ENCODE data around the gene FADS2.

Gene FADS2

DNA sequence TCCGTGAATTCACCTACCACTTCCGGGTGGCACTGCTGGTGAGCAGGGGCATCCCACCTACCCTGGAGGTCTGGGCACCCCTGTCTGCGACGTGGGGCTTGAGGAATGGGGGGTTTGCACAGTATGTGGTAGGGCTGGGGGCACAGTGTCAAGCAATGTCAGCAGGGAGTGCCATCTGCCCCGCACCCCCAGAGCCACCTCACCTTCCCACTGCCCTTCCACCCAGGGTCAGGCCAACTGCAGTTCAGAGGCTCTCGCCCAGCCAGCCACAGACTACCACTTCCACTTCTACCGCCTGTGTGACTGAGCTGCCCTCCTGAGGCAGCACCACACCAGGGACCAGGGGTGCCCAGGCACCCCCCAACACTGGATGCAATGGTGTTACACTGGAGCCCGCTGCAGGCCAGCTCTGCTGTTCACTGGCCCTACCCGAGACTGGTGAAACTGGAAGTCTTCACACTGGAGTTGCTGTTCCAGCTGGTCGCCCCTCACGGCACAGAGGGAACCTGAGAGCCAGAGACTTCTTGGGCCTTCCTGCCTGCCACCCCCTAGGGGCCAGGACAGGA is 42.2 kb upstream of the FADS2 start:
- H3K9me3 ChIP-seq (replicated peaks; ENCODE audit: low read length) = no peaks in the 10 kb centered on the region
- H3K9ac ChIP-seq (ENCODE audit: low read depth, low read length) = no peak overlapping the region
- H3K36me3 ChIP-seq (ENCODE audit: insufficient read depth, low read length) = peaks cover 58% of the 10 kb centered on the region
- H3K27me3 ChIP-seq (ENCODE audit: control insufficient read depth, insufficient read depth, low read length) = no peaks in the 10 kb centered on the region
- H3K4me2 ChIP-seq (ENCODE audit: low read length) = no peak overlapping the region
- H3K4me1 ChIP-seq (ENCODE audit: control insufficient read depth, insufficient read depth, low read length) = no peaks in the 10 kb centered on the region
- H3K4me3 ChIP-seq (ENCODE audit: low read length) = no peak overlapping the region

DNA sequence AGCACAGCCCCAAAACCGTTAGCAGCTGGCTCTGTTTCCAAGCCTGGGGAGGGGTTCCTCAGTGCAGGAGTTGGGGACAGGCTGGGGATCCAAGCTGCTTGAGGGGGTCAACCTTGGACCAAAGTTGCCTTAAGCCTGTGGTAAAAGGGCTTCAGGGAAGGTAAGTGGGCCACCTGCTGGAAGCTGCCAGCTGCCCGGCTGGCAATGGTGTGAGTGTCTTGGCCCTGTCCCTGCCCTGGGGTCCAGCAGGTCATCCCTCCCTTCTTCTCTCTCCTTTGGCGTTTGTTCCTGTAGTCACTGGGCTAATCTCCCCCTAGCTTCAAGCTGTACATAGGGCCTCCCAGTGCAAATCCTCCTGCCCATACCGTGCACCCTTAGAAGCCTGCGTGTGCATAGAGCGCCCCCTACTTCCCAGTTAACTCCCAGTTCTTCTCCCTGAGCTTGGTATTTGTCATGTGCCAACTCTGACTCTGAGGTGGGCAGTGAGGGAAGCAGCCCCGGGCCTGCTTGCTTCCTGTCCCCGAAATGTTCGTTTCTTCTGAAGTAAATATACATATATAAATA is 40.1 kb upstream of the FADS2 start:
- Histone ChIP-seq H3K4me1 (ENCODE audit: control insufficient read depth, insufficient read depth, low read length) (peaks cover 6% of the 10 kb centered on the region), H3K9me3 (replicated peaks; ENCODE audit: low read length) (no peaks in the 10 kb centered on the region), H3K4me2 (ENCODE audit: low read length) (no peak overlapping the region), H3K27me3 (ENCODE audit: control insufficient read depth, insufficient read depth, low read length) (no peaks in the 10 kb centered on the region), H3K36me3 (ENCODE audit: insufficient read depth, low read length) (peaks cover 58% of the 10 kb centered on the region), H3K9ac (ENCODE audit: low read depth, low read length) (no peak overlapping the region), H3K4me3 (ENCODE audit: low read length) (no peak overlapping the region)

DNA sequence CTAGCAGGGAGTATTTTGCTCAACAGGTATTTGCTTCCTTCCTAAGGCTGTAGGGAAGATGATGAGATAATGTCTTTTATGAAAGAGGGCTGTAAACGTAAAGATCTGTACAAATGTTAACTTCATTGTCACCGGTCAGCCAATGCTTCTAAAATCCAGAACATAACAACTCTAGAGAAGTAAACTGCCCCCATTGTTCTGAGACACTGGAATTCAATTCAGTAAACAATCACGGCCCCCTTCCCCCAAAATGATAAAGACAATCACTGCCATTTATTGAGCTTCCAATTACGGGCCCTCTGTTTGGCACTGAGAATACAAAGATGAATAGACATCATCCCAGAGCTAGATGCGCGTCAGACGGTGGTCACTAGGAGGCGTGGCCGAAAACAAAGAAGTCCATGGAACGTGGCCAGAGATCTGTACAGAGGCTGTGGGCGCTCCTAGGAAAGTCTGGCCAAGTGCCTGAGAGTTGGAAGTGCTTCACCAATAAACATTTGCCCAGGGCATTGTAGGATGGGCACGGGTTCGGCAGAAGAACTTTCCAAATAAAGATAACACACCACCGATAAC is 36.3 kb upstream of the FADS2 start:
- no peaks in the 10 kb centered on the region for H3K27me3 ChIP-seq (ENCODE audit: control insufficient read depth, insufficient read depth, low read length)
- H3K9me3 ChIP-seq (replicated peaks; ENCODE audit: low read length) = no peaks in the 10 kb centered on the region
- H3K4me2 ChIP-seq (ENCODE audit: low read length) = peak overlapping the region; percentile 96
- peaks cover 45% of the 10 kb centered on the region for H3K36me3 ChIP-seq (ENCODE audit: insufficient read depth, low read length)
- peak overlapping the region; percentile 85 for H3K4me3 ChIP-seq (ENCODE audit: low read length)
- peaks cover 22% of the 10 kb centered on the region for H3K4me1 ChIP-seq (ENCODE audit: control insufficient read depth, insufficient read depth, low read length)
- H3K9ac ChIP-seq (ENCODE audit: low read depth, low read length) = peak overlapping the region; percentile 96

DNA sequence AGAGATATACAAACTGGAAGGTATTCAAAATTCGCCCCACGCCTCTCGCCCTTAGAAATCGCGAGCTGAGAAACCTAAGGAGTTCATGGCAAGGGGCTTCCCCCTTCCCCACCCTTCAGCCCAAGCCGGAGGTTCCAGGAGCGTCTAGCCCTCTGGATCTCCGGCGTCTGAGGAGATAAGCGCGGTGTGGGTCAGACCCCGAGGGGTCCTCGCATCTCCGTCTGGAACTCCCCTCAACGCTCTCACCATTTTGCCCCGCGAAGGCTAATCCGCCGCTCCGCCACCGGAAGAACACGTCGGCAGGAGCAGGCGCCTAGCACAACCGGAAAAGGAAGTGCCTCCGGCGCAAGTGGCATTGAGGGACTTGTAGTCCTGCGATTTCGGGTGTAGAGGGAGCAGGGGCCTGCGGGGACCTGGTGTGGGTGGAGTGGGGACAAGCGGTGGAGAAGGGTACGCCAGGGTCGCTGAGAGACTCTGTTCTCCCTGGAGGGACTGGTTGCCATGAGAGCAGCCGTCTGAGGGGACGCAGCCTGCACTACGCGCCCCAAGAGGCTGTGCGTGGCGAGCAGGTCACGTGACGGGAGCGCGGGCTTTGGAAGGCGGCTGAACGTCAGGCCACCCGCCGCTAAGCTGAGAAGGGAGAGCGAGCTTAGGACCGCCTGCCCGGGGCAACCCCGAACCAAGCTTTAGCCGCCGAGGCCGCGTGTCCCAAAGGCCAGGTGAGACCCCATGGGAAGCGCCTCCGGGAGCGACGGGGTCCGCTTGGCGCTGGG is 35.6 kb upstream of the FADS2 start, which contains the start of the genes FEN1 and TMEM258:
Gene FEN1 (plus strand): TSS at position 602 of the 773 bp plus-strand sequence. CDS start 2,451 bp downstream, outside the sequence.
Gene TMEM258 (minus strand): TSS at position 290 of the 773 bp plus-strand sequence. CDS start 41 bp downstream, at position 249.
- Histone ChIP-seq H3K27me3 (ENCODE audit: control insufficient read depth, insufficient read depth, low read length) (no peaks in the 10 kb centered on the region), H3K4me2 (ENCODE audit: low read length) (peak within 1 kb of the TSS; percentile 96), H3K4me1 (ENCODE audit: control insufficient read depth, insufficient read depth, low read length) (peaks cover 22% of the 10 kb centered on the region), H3K4me3 (ENCODE audit: low read length) (peak within 1 kb of the TSS; percentile 85), H3K36me3 (ENCODE audit: insufficient read depth, low read length) (peaks cover 38% of the 10 kb centered on the region), H3K9ac (ENCODE audit: low read depth, low read length) (peak within 1 kb of the TSS; percentile 96), H3K9me3 (replicated peaks; ENCODE audit: low read length) (no peaks in the 10 kb centered on the region)

DNA sequence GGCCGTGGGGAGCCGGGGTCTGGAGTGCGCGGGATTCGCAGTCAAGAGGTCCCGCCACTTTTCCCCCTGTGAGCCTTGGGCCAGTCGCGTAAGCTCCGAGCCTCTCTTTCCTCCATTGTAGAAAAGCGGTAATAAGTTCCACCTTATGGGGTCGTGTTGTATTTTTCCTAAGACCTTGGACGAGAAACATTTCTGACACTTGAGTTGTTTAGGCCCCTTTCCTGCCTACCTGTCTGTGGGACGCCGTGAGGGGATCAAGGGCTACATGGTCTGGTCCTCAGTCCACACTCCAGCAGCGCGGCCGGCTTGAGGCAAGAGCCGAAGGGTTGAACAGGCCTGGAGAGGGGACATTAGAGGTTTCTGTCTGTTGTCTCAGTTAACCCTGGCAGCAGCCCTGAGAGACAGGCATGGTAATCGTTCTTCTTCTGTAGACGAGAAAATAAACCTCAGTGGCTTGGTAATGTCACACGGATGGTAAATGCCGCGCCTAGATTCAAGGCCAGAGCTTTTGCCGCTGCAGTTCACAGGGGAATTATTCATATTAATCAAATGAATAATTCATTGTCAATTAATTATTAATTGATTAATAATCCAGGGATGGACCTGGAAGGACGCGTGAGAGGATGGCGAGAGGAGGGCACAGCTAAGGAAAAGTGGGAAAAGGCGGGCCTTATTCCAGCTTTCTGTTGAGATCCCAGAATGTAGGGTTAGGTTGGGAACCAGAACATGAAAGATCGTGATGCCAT is 34.8 kb upstream of the FADS2 start:
- peaks cover 33% of the 10 kb centered on the region for H3K36me3 ChIP-seq (ENCODE audit: insufficient read depth, low read length)
- H3K4me2 ChIP-seq (ENCODE audit: low read length) = peak overlapping the region; percentile 96
- H3K4me3 ChIP-seq (ENCODE audit: low read length) = peak overlapping the region; percentile 85
- no peaks in the 10 kb centered on the region for H3K27me3 ChIP-seq (ENCODE audit: control insufficient read depth, insufficient read depth, low read length)
- H3K4me1 ChIP-seq (ENCODE audit: control insufficient read depth, insufficient read depth, low read length) = peaks cover 22% of the 10 kb centered on the region
- peak overlapping the region; percentile 96 for H3K9ac ChIP-seq (ENCODE audit: low read depth, low read length)
- H3K9me3 ChIP-seq (replicated peaks; ENCODE audit: low read length) = no peaks in the 10 kb centered on the region

DNA sequence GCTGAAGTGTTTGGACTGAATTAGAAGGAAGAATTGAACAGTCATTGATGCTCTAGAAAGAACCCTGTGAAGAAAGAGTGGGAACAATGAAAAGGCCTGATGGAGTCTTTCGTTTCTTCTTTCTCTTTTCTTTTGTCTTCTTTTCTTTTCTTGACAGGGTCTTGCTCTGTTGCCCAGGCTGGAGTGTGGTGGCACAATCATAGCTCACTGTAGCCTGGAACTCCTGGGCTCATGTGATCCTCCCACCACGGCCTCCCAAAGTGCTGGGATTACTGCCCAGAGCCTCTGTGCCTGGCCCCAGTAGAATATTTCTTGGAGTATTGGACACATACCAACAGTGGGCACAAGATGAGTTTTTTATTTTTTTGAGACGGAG is 34.3 kb upstream of the FADS2 start:
- Histone ChIP-seq H3K9ac (ENCODE audit: low read depth, low read length) (peak overlapping the region; percentile 96), H3K27me3 (ENCODE audit: control insufficient read depth, insufficient read depth, low read length) (no peaks in the 10 kb centered on the region), H3K9me3 (replicated peaks; ENCODE audit: low read length) (no peaks in the 10 kb centered on the region), H3K4me1 (ENCODE audit: control insufficient read depth, insufficient read depth, low read length) (peaks cover 22% of the 10 kb centered on the region), H3K4me3 (ENCODE audit: low read length) (peak overlapping the region; percentile 85), H3K4me2 (ENCODE audit: low read length) (peak overlapping the region; percentile 96), H3K36me3 (ENCODE audit: insufficient read depth, low read length) (peaks cover 28% of the 10 kb centered on the region)

DNA sequence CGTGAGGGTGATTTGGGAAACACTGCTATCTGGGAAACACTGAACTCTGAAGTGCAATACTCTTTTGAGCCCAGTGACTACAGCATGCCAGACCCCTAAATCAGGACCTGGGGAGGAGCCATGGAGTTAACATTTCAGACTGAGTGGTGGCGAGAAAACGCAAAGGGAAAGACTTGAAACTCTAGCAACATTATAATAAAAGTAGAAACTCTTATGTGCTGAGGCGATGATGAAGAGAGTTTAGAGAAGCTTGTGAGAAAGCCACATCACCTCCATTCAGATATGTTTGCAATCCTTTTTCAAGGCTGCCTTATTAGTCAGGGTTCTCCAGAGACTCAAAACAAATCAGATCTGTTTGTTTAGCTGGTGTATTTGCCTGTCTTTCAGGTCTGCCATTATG is 33.5 kb upstream of the FADS2 start:
- Histone ChIP-seq H3K4me3 (ENCODE audit: low read length) (no peak overlapping the region), H3K27me3 (ENCODE audit: control insufficient read depth, insufficient read depth, low read length) (no peaks in the 10 kb centered on the region), H3K36me3 (ENCODE audit: insufficient read depth, low read length) (peaks cover 23% of the 10 kb centered on the region), H3K9ac (ENCODE audit: low read depth, low read length) (peak overlapping the region; percentile 26), H3K4me1 (ENCODE audit: control insufficient read depth, insufficient read depth, low read length) (peaks cover 22% of the 10 kb centered on the region), H3K4me2 (ENCODE audit: low read length) (peak overlapping the region; percentile 46), H3K9me3 (replicated peaks; ENCODE audit: low read length) (no peaks in the 10 kb centered on the region)

DNA sequence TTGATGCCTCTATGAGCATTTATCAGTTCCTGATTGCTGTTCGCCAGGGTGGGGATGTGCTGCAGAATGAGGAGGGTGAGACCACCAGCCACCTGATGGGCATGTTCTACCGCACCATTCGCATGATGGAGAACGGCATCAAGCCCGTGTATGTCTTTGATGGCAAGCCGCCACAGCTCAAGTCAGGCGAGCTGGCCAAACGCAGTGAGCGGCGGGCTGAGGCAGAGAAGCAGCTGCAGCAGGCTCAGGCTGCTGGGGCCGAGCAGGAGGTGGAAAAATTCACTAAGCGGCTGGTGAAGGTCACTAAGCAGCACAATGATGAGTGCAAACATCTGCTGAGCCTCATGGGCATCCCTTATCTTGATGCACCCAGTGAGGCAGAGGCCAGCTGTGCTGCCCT is 32.6 kb upstream of the FADS2 start:
- peaks cover 23% of the 10 kb centered on the region for H3K36me3 ChIP-seq (ENCODE audit: insufficient read depth, low read length)
- no peak overlapping the region for H3K4me2 ChIP-seq (ENCODE audit: low read length)
- no peaks in the 10 kb centered on the region for H3K9me3 ChIP-seq (replicated peaks; ENCODE audit: low read length)
- H3K4me3 ChIP-seq (ENCODE audit: low read length) = no peak overlapping the region
- H3K27me3 ChIP-seq (ENCODE audit: control insufficient read depth, insufficient read depth, low read length) = no peaks in the 10 kb centered on the region
- H3K9ac ChIP-seq (ENCODE audit: low read depth, low read length) = no peak overlapping the region
- H3K4me1 ChIP-seq (ENCODE audit: control insufficient read depth, insufficient read depth, low read length) = peaks cover 22% of the 10 kb centered on the region

DNA sequence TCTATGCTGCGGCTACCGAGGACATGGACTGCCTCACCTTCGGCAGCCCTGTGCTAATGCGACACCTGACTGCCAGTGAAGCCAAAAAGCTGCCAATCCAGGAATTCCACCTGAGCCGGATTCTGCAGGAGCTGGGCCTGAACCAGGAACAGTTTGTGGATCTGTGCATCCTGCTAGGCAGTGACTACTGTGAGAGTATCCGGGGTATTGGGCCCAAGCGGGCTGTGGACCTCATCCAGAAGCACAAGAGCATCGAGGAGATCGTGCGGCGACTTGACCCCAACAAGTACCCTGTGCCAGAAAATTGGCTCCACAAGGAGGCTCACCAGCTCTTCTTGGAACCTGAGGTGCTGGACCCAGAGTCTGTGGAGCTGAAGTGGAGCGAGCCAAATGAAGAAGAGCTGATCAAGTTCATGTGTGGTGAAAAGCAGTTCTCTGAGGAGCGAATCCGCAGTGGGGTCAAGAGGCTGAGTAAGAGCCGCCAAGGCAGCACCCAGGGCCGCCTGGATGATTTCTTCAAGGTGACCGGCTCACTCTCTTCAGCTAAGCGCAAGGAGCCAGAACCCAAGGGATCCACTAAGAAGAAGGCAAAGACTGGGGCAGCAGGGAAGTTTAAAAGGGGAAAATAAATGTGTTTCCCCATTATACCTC is 32.1 kb upstream of the FADS2 start:
- Histone ChIP-seq H3K9ac (ENCODE audit: low read depth, low read length) (no peak overlapping the region), H3K4me3 (ENCODE audit: low read length) (no peak overlapping the region), H3K36me3 (ENCODE audit: insufficient read depth, low read length) (peaks cover 27% of the 10 kb centered on the region), H3K4me1 (ENCODE audit: control insufficient read depth, insufficient read depth, low read length) (peaks cover 22% of the 10 kb centered on the region), H3K4me2 (ENCODE audit: low read length) (no peak overlapping the region), H3K9me3 (replicated peaks; ENCODE audit: low read length) (no peaks in the 10 kb centered on the region), H3K27me3 (ENCODE audit: control insufficient read depth, insufficient read depth, low read length) (no peaks in the 10 kb centered on the region)

DNA sequence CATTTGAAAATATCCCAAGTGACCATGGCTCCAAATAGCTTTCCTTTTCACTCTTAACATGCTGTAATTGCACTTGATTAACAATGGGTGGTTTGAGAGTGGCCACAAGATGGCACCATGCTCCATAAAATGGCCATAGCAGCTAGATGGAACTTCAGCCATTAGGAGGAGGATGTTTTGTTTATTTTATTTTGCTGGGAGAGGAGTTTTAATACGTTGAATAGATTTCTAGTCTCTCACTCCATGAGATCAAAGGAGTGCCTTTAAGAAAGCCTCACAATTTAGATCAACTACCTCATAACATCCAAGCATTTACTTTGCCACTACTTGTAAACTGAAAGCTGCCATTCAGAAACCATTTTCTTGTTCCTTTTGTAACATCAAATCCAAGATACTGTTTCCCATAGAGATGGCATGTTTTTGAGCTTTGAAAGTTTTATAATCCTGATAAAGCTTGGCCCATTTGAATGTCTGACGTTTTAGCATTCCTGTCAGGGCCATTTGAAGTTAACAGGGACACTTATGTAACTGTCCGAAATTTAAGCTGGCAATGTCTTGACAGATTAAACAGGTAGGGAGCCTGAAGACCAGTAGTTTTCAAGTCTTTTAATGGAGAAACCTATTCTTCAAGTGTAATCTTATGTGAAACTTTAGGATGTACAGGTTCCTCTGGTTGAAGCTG is 30.7 kb upstream of the FADS2 start:
- no peak overlapping the region for H3K4me3 ChIP-seq (ENCODE audit: low read length)
- peaks cover 16% of the 10 kb centered on the region for H3K4me1 ChIP-seq (ENCODE audit: control insufficient read depth, insufficient read depth, low read length)
- no peaks in the 10 kb centered on the region for H3K9me3 ChIP-seq (replicated peaks; ENCODE audit: low read length)
- peaks cover 39% of the 10 kb centered on the region for H3K36me3 ChIP-seq (ENCODE audit: insufficient read depth, low read length)
- peak overlapping the region; percentile 29 for H3K9ac ChIP-seq (ENCODE audit: low read depth, low read length)
- H3K27me3 ChIP-seq (ENCODE audit: control insufficient read depth, insufficient read depth, low read length) = no peaks in the 10 kb centered on the region
- peak overlapping the region; percentile 58 for H3K4me2 ChIP-seq (ENCODE audit: low read length)
